Sigmoid colon (tissue), 7 donors: Measurements from ENCODE around the gene GOLGA6D. TPM values are rescaled to one million over a fixed set of nuclear protein-coding genes. Genes with fewer than 3 reads are reported as not detected.
"Not testable (repeated sequence)": the region's sequence is repeated elsewhere in the genome, so short reads cannot be mapped to it uniquely, and the experiment has no call there.

Experiments
- DNase-seq: peaks from one replicate; pipeline ENCODE4 v3.0.0-alpha.2; 2019
- H3K27ac ChIP-seq, 4 donors: fragments of 200-600 bp; sonication (generic); one replicate each; pipeline ENCODE4 v1.5.1; 2016 to 2019; ENCODE audit warnings: mild to moderate bottlenecking in 1 of 4
- H3K27me3 ChIP-seq, 3 donors: fragments of 200-600 bp; sonication (generic); one replicate each; pipeline ENCODE4 v1.5.1; 2019; ENCODE audit warnings: mild to moderate bottlenecking in 1 of 3
- H3K36me3 ChIP-seq, 4 donors: fragments of 200-600 bp; sonication (generic); one replicate each; pipeline ENCODE4 v1.5.1; 2016 to 2019
- H3K4me1 ChIP-seq, 4 donors: fragments of 200-600 bp; sonication (generic); one replicate each; pipeline ENCODE4 v1.5.1; 2017 to 2019
- H3K4me3 ChIP-seq, 4 donors: fragments of 200-600 bp; sonication (generic); one replicate each; pipeline ENCODE4 v1.5.1; 2017 to 2019; ENCODE audit warnings: mild to moderate bottlenecking in 2 of 4, moderate library complexity in 1 of 4
- H3K9me3 ChIP-seq, 4 donors: fragments of 200-600 bp in 3 of 4; sonication (generic) in 3 of 4; one replicate each; pipeline versions ENCODE4 v1.5.1 to v1.6.1; 2013 to 2019
- CTCF ChIP-seq, 4 experiments: fragments of 450-650 bp in 3 of 4; fragments of 200-600 bp in 1 of 4; IDR thresholded peaks; one replicate each; pipeline ENCODE4 v1.5.1; 2016 to 2019; ENCODE audit warnings: antibody characterized with exemption in 4 of 4, mild to moderate bottlenecking in 3 of 4, moderate library complexity in 2 of 4
- EP300 ChIP-seq, 4 donors: sonication (generic); formaldehyde crosslinking; IDR thresholded peaks; one replicate each; pipeline ENCODE4 v1.6.1; 2017; ENCODE audit warnings: antibody characterized with exemption in 4 of 4
- POLR2A ChIP-seq, 2 donors: fragments of 450-650 bp; IDR thresholded peaks; one replicate each; pipeline ENCODE4 v1.6.1; 2016; ENCODE audit warnings: antibody characterized with exemption in 2 of 2, mild to moderate bottlenecking in 2 of 2, moderate library complexity in 2 of 2
- POLR2AphosphoS5 ChIP-seq, 4 donors: sonication (generic); formaldehyde crosslinking; IDR thresholded peaks; one replicate each; pipeline ENCODE4 v1.6.1; 2017; ENCODE audit warnings: antibody characterized with exemption in 4 of 4
- WGBS, 2 donors: extraction: QIAGEN DNeasy Blood & Tissue Kit; methylation state at CpG; one replicate each; pipeline ENCODE4 v1.1.7; 2013; 5-methylcytosine and 5-hydroxymethylcytosine counted together
- intact Hi-C: fragments of 100-400 bp; cut with DNase I; formaldehyde crosslinking; loops from one replicate; pipeline ENCODE4 v1.15.1; 2023
- polyA plus RNA-seq, 3 donors: library from polyadenylated mRNA; stranded (reverse); fragments of 200-250 nt; gene quantifications; one replicate each; pipeline ENCODE4 v1.2.3, GENCODE V29; 2013
- total RNA-seq, 4 donors: library from RNA; depleted of rRNA; stranded (reverse); fragments of >200 nt; gene quantifications; one replicate each; pipeline ENCODE4 v1.1.0, GENCODE V29; 2016
- donor health status: healthy with polysubstance abuse.
- donor health status: Bipolar disorder and iron deficiency.
- donor health status: healthy.

The GOLGA6D gene
- total and polyA plus RNA-seq, 7 donors = not detected

GRCh38 chr15:75314552-75315290, 32.1 kb downstream of the GOLGA6D start:
- Histone ChIP-seq H3K4me1 (no peaks in the 10 kb centered on the region), H3K4me3 (no peak overlapping the region), H3K36me3 (no peaks in the 10 kb centered on the region), H3K27me3 (no peaks in the 10 kb centered on the region), H3K9me3 (no peaks in the 10 kb centered on the region), H3K27ac (no peak overlapping the region)
- WGBS, 2 donors = 86 to 90% methylated on average over 5 of the region's 5 CpGs
- intact Hi-C loops = no loop called here
- peak; percentile 25 for DNase-seq
- TF ChIP-seq CTCF (IDR thresholded peaks at IDR 0.05) (no peak), POLR2A (IDR thresholded peaks at IDR 0.05) (no peak), EP300 (IDR thresholded peaks at IDR 0.05) (no peak), POLR2AphosphoS5 (IDR thresholded peaks at IDR 0.05) (no peak)

- H3K4me3 ChIP-seq, H3K4me1 ChIP-seq, H3K27ac ChIP-seq, DNase-seq, intact Hi-C loops, H3K27me3 ChIP-seq, H3K9me3 ChIP-seq, H3K36me3 ChIP-seq: not testable (repeated sequence)
- 89 to 95% methylated on average over 5 of the region's 5 CpGs for WGBS, 2 donors
Observed at GRCh38 chr15:75319231-75319897, 36.7 kb downstream of the GOLGA6D start.

GRCh38 chr15:75321711-75322110, 39.1 kb downstream of the GOLGA6D start:
- Histone ChIP-seq H3K36me3 (no peaks in the 10 kb centered on the region), H3K9me3 (no peaks in the 10 kb centered on the region), H3K27ac (no peak overlapping the region), H3K27me3 (no peaks in the 10 kb centered on the region), H3K4me1 (no peaks in the 10 kb centered on the region), H3K4me3 (no peak overlapping the region)
- TF ChIP-seq EP300 (IDR thresholded peaks at IDR 0.05) = no peak
- no peak for TF ChIP-seq POLR2A (IDR thresholded peaks at IDR 0.05)
- no peak for TF ChIP-seq CTCF (IDR thresholded peaks at IDR 0.05)
- TF ChIP-seq POLR2AphosphoS5 (IDR thresholded peaks at IDR 0.05) = no peak
- DNase-seq = peak; percentile 8
- intact Hi-C loops = no loop called here
- 90 to 91% methylated on average over 6 of the region's 6 CpGs for WGBS, 2 donors

DNA sequence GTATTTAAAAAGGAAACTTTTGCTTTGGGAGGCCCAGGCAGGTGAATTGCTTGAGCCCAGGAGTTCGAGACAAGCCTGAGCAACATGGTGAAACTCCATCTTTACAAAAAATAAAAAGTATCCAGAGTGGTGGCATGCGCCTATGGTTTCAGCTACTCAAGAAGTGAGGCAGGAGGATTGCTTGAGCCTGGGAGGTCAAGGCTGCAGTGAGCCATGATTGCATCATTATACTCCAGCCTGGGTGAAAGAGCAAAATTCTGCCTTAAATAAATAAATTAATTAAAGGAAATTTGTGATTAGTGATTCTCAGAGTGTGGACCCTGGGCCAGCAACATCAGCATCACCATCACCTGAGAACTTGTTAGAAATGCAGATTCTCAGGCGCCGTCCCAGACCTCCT, 43.3 kb downstream of the GOLGA6D start:
- Histone ChIP-seq H3K27ac (no peak overlapping the region), H3K27me3 (no peaks in the 10 kb centered on the region), H3K36me3 (no peaks in the 10 kb centered on the region), H3K4me3 (no peak overlapping the region), H3K9me3 (no peaks in the 10 kb centered on the region), H3K4me1 (no peaks in the 10 kb centered on the region)
- TF ChIP-seq POLR2AphosphoS5 (IDR thresholded peaks at IDR 0.05) (no peak), EP300 (IDR thresholded peaks at IDR 0.05) (no peak), CTCF (IDR thresholded peaks at IDR 0.05) (no peak), POLR2A (IDR thresholded peaks at IDR 0.05) (no peak)
- WGBS, 2 donors = 90 to 91% methylated on average over 4 of the region's 4 CpGs
- intact Hi-C loops = no loop called here
- no peak for DNase-seq

- Histone ChIP-seq H3K27ac (no peak overlapping the region), H3K36me3 (no peaks in the 10 kb centered on the region), H3K4me1 (no peaks in the 10 kb centered on the region), H3K9me3 (no peaks in the 10 kb centered on the region), H3K27me3 (no peaks in the 10 kb centered on the region), H3K4me3 (no peak overlapping the region)
- TF ChIP-seq POLR2A (IDR thresholded peaks at IDR 0.05) = no peak
- no peak for TF ChIP-seq POLR2AphosphoS5 (IDR thresholded peaks at IDR 0.05)
- no peak for TF ChIP-seq CTCF (IDR thresholded peaks at IDR 0.05)
- TF ChIP-seq EP300 (IDR thresholded peaks at IDR 0.05) = no peak
- WGBS, 2 donors = 89% methylated on average over 4 of the region's 4 CpGs
- intact Hi-C loops = no loop called here
- peak; percentile 58 for DNase-seq
Observed at GRCh38 chr15:75327005-75327404, 44.4 kb downstream of the GOLGA6D start.
